GM19452 (cell line): ENCODE results near the gene GNB4.
A peak's percentile ranks its signal among the peaks of the same experiment; 100 is the strongest.

ENCODE experiments used
- ATAC-seq: cut with Tn5 transposase; IDR thresholded peaks from one replicate; pipeline ENCODE4 v1.9.1; 2021; ENCODE audit not compliant: unreplicated experiment

The GNB4 gene

GRCh38 chr3:179438841-179439240, 12.4 kb downstream of the GNB4 start:
- ATAC-seq: peak; percentile 84

- no peak for ATAC-seq
These were observed 14.8 kb downstream of the GNB4 start for GRCh38 chr3:179436517-179436916.

GRCh38 chr3:179432451-179432850, 18.8 kb downstream of the GNB4 start:
- ATAC-seq: no peak

- peak; percentile 63 for ATAC-seq
These were observed 19.2 kb downstream of the GNB4 start for GRCh38 chr3:179432021-179432420.

- ATAC-seq: no peak
These were observed 20.9 kb downstream of the GNB4 start for GRCh38 chr3:179430277-179430870.

- ATAC-seq: no peak
These were observed 22.3 kb downstream of the GNB4 start for GRCh38 chr3:179428876-179429548.

GRCh38 chr3:179425075-179425474, 26.2 kb downstream of the GNB4 start:
- ATAC-seq: no peak

- no peak for ATAC-seq
These were observed 29.8 kb downstream of the GNB4 start for GRCh38 chr3:179421500-179421899.

- no peak for ATAC-seq
These were observed 32.7 kb downstream of the GNB4 start for GRCh38 chr3:179418610-179419009.

GRCh38 chr3:179416681-179417080, 34.6 kb downstream of the GNB4 start:
- ATAC-seq: no peak

GRCh38 chr3:179415377-179415776, 35.9 kb downstream of the GNB4 start:
- ATAC-seq: no peak

GRCh38 chr3:179414804-179415203, 36.5 kb downstream of the GNB4 start:
- no peak for ATAC-seq

GRCh38 chr3:179410999-179411398, 40.3 kb downstream of the GNB4 start:
- no peak for ATAC-seq

GRCh38 chr3:179410331-179410730, 40.9 kb downstream of the GNB4 start:
- ATAC-seq: no peak

- ATAC-seq: no peak
These were observed 47.0 kb downstream of the GNB4 start for GRCh38 chr3:179404307-179404706.

GRCh38 chr3:179402963-179403362, 48.3 kb downstream of the GNB4 start:
- no peak for ATAC-seq

GRCh38 chr3:179401561-179401960, 49.7 kb downstream of the GNB4 start:
- ATAC-seq: no peak

- ATAC-seq: no peak
These were observed 52.6 kb downstream of the GNB4 start for GRCh38 chr3:179398574-179399231.

GRCh38 chr3:179391906-179392305, 59.4 kb downstream of the GNB4 start:
- no peak for ATAC-seq

GRCh38 chr3:179376474-179376873, 74.8 kb downstream of the GNB4 start:
- no peak for ATAC-seq

GRCh38 chr3:179375091-179375999, 75.9 kb downstream of the GNB4 start:
- ATAC-seq: no peak
